GM21515 (cell line): Measurements from ENCODE around the gene CACNG4.

Experiments
- ATAC-seq: cut with Tn5 transposase; IDR thresholded peaks from one replicate; pipeline ENCODE4 v1.9.1; 2021; ENCODE audit not compliant: unreplicated experiment

CACNG4 gene

GRCh38 chr17:67055811-67056745, 91.6 kb downstream of the CACNG4 start:
- ATAC-seq = no peak

- ATAC-seq = no peak
Measured at GRCh38 chr17:67056746-67057490, 92.4 kb downstream of the CACNG4 start.

GRCh38 chr17:67058036-67058435, 93.5 kb downstream of the CACNG4 start:
- ATAC-seq = no peak

- no peak for ATAC-seq
Measured at GRCh38 chr17:67059372-67059771, 94.9 kb downstream of the CACNG4 start.

GRCh38 chr17:67063141-67063540, 98.6 kb downstream of the CACNG4 start:
- no peak for ATAC-seq

- no peak for ATAC-seq
Measured at GRCh38 chr17:67066717-67067116, 102.2 kb downstream of the CACNG4 start.

- ATAC-seq = no peak
Measured at GRCh38 chr17:67067571-67068482, 103.3 kb downstream of the CACNG4 start.

- ATAC-seq = no peak
Measured at GRCh38 chr17:67068999-67069398, 104.5 kb downstream of the CACNG4 start.

GRCh38 chr17:67069603-67070136, 105.2 kb downstream of the CACNG4 start:
- ATAC-seq = no peak

- ATAC-seq = no peak
Measured at GRCh38 chr17:67071595-67071994, 107.1 kb downstream of the CACNG4 start.

- no peak for ATAC-seq
Measured at GRCh38 chr17:67072885-67073284, 108.4 kb downstream of the CACNG4 start.

- no peak for ATAC-seq
Measured at GRCh38 chr17:67074781-67075180, 110.3 kb downstream of the CACNG4 start.

GRCh38 chr17:67076290-67076689, 111.8 kb downstream of the CACNG4 start:
- ATAC-seq = no peak

- no peak for ATAC-seq
Measured at GRCh38 chr17:67078292-67078691, 113.8 kb downstream of the CACNG4 start.

- ATAC-seq = no peak
Measured at GRCh38 chr17:67079491-67079890, 115.0 kb downstream of the CACNG4 start.

GRCh38 chr17:67080804-67081203, 116.3 kb downstream of the CACNG4 start:
- no peak for ATAC-seq

- ATAC-seq = peak; percentile 84
Measured at GRCh38 chr17:67082107-67082506, 117.6 kb downstream of the CACNG4 start.
